CD14-positive monocyte (primary cell): ENCODE data around the gene FSCN2. TPM values are rescaled to one million over a fixed set of nuclear protein-coding genes. Genes with fewer than 3 reads are reported as not detected.

Experiments
- DNase-seq, 3 donors: peaks; one replicate each; pipeline ENCODE4 v3.0.0-alpha.2; 2011 to 2022
- H2AFZ ChIP-seq: 2 replicates; pipeline ENCODE4 v1.6.0; 2012; ENCODE audit warnings: mild to moderate bottlenecking, low read depth, low read length, inconsistent platforms; ENCODE audit not compliant: insufficient read depth, poor library complexity, severe bottlenecking
- H3K27ac ChIP-seq, 2 donors: 1 replicate in 1 of 2; 2 replicates in 1 of 2; pipeline ENCODE4 v1.5.1; 2012 to 2013; ENCODE audit warnings: low read length in 2 of 2, control low read depth in 1 of 2, inconsistent platforms in 1 of 2, low read depth in 1 of 2, mild to moderate bottlenecking in 1 of 2
- H3K27me3 ChIP-seq, 2 donors: one replicate each; pipeline versions ENCODE4 v1.6.0 to v1.6.1; 2011 to 2013; ENCODE audit warnings: low read length in 2 of 2; ENCODE audit not compliant: control insufficient read depth in 2 of 2, insufficient read depth in 2 of 2
- H3K36me3 ChIP-seq, 2 donors: replicated peaks in 1 of 2; 1 replicate in 1 of 2; 2 replicates in 1 of 2; pipeline versions ENCODE4 v1.5.1 to v1.6.1; 2012 to 2013; ENCODE audit warnings: low read length in 2 of 2, control low read depth in 1 of 2, inconsistent platforms in 1 of 2, mild to moderate bottlenecking in 1 of 2; ENCODE audit not compliant: insufficient read depth in 2 of 2, control insufficient read depth in 1 of 2
- H3K4me1 ChIP-seq, 2 donors: 1 replicate in 1 of 2; 2 replicates in 1 of 2; pipeline versions ENCODE4 v1.5.1 to v1.6.1; 2012 to 2013; ENCODE audit warnings: low read length in 2 of 2, control low read depth in 1 of 2, inconsistent platforms in 1 of 2, mild to moderate bottlenecking in 1 of 2, moderate library complexity in 1 of 2; ENCODE audit not compliant: insufficient read depth in 2 of 2, control insufficient read depth in 1 of 2
- H3K4me2 ChIP-seq: replicated peaks from 2 replicates; pipeline ENCODE3; 2012; ENCODE audit warnings: low read length, moderate library complexity, mild to moderate bottlenecking; ENCODE audit not compliant: poor library complexity, severe bottlenecking; ENCODE audit errors: extremely low read depth
- H3K4me3 ChIP-seq, 3 experiments: fragments of 200-600 bp in 1 of 3; sonication (generic) in 1 of 3; replicated peaks in 1 of 3; 1 replicate in 2 of 3; 2 replicates in 1 of 3; pipeline ENCODE4 v1.5.1; 2011 to 2013; ENCODE audit warnings: low read length in 3 of 3, mild to moderate bottlenecking in 3 of 3, control low read depth in 2 of 3, low read depth in 2 of 3, inconsistent platforms in 1 of 3, moderate library complexity in 1 of 3
- H3K79me2 ChIP-seq: 2 replicates; pipeline ENCODE4 v1.6.0; 2012; ENCODE audit warnings: mild to moderate bottlenecking, control low read depth, inconsistent platforms, low read length, moderate library complexity; ENCODE audit not compliant: insufficient read depth
- H3K9ac ChIP-seq: 2 replicates; pipeline ENCODE4 v1.6.0; 2017; ENCODE audit warnings: low read length, mild to moderate bottlenecking; ENCODE audit not compliant: insufficient read depth, poor library complexity, severe bottlenecking
- H3K9me3 ChIP-seq, 2 donors: replicated peaks in 1 of 2; 1 replicate in 1 of 2; 2 replicates in 1 of 2; pipeline versions ENCODE4 v1.5.1 to v1.6.1; 2012 to 2013; ENCODE audit warnings: low read length in 2 of 2, control low read depth in 1 of 2; ENCODE audit not compliant: control insufficient read depth in 1 of 2, insufficient read depth in 1 of 2
- H4K20me1 ChIP-seq: 2 replicates; pipeline ENCODE4 v1.6.0; 2012; ENCODE audit warnings: mild to moderate bottlenecking, low read length, control low read depth, moderate library complexity; ENCODE audit not compliant: insufficient read depth
- H3K27ac Mint-ChIP-seq, 7 donors: one replicate each; pipeline ENCODE4 v1.8.0; 2020; ENCODE audit warnings: mild to moderate bottlenecking in 7 of 7, mixed read lengths in 7 of 7, moderate library complexity in 6 of 7, inconsistent platforms in 2 of 7
- H3K27me3 Mint-ChIP-seq, 3 donors: one replicate each; pipeline ENCODE4 v1.8.0; 2021 to 2022; ENCODE audit warnings: low read depth in 3 of 3, mild to moderate bottlenecking in 3 of 3, mixed read lengths in 3 of 3, moderate library complexity in 3 of 3, inconsistent platforms in 1 of 3
- H3K36me3 Mint-ChIP-seq, 2 donors: one replicate each; pipeline ENCODE4 v1.8.0; 2020; ENCODE audit warnings: mixed read lengths in 2 of 2, inconsistent platforms in 1 of 2, mild to moderate bottlenecking in 1 of 2
- H3K4me1 Mint-ChIP-seq: one replicate; pipeline ENCODE4 v1.8.0; 2020; ENCODE audit warnings: mild to moderate bottlenecking, mixed read lengths
- H3K4me3 Mint-ChIP-seq, 2 donors: one replicate each; pipeline ENCODE4 v1.8.0; 2020; ENCODE audit warnings: mild to moderate bottlenecking in 2 of 2, mixed read lengths in 2 of 2, moderate library complexity in 1 of 2
- H3K9me3 Mint-ChIP-seq, 7 donors: one replicate each; pipeline ENCODE4 v1.8.0; 2020 to 2022; ENCODE audit warnings: mixed read lengths in 7 of 7, mild to moderate bottlenecking in 6 of 7, moderate library complexity in 6 of 7, inconsistent platforms in 2 of 7
- CTCF ChIP-seq: fragments of 200-600 bp; IDR thresholded peaks from one replicate; pipeline ENCODE4 v1.8.0; 2022; ENCODE audit warnings: antibody characterized with exemption, mild to moderate bottlenecking
- WGBS: methylation state at CpG from one replicate; pipeline ENCODE4 v1.1.5; 2013; ENCODE audit warnings: missing lambda C conversion rate; ENCODE audit not compliant: insufficient coverage; 5-methylcytosine and 5-hydroxymethylcytosine counted together
- intact Hi-C, 2 donors: fragments of 100-400 bp; cut with micrococcal nuclease; formaldehyde crosslinking; loops; one replicate each; pipeline versions ENCODE4 v1.15.0 to v1.15.1; 2023
- polyA plus RNA-seq, 3 donors: library from polyadenylated mRNA; depleted of rRNA in 1 of 3; unstranded in 2 of 3; stranded (reverse) in 1 of 3; fragments of 300-500 nt in 2 of 3; fragments of >200 nt in 1 of 3; fragmentation: Illumina TruSeq in 2 of 3; gene quantifications; 1 replicate in 2 of 3; 2 replicates in 1 of 3; pipeline ENCODE4 v1.2.3, GENCODE V29; 2012 to 2021

The FSCN2 gene
- polyA plus RNA-seq, 3 donors: 0.07 TPM; not detected in 2

GRCh38 chr17:81502471-81503017 lies 25.6 kb upstream of the FSCN2 start:
- H3K4me3 Mint-ChIP-seq: no peak overlapping the region
- WGBS: 84% methylated on average over 10 of the region's 12 CpGs

GRCh38 chr17:81503619-81504018 lies 24.6 kb upstream of the FSCN2 start:
- H3K4me3 ChIP-seq: no peak overlapping the region
- no peak overlapping the region for H3K27ac ChIP-seq
- peaks cover under 1 to 4% of the 10 kb centered on the region in 2 donors for H3K4me1 ChIP-seq
- Mint-ChIP-seq H3K27me3 (peaks cover 10 to 38% (median 21%) of the 10 kb centered on the region in 3 donors), H3K4me3 (peak overlapping the region in 1 of 2 donors; percentile 50), H3K36me3 (peaks cover 0 to 5% of the 10 kb centered on the region in 2 donors), H3K9me3 (peaks cover 0 to 4% (median 0%) of the 10 kb centered on the region in 7 donors), H3K4me1 (peaks cover 10% of the 10 kb centered on the region), H3K27ac (no peak overlapping the region)
- H3K27me3 ChIP-seq: no peaks in the 10 kb centered on the region
- H3K9ac ChIP-seq: no peak overlapping the region
- intact Hi-C loops: no loop called here
- no peak overlapping the region for H2AFZ ChIP-seq
- TF ChIP-seq CTCF: no peak
- peaks cover 1% of the 10 kb centered on the region for H3K79me2 ChIP-seq
- no peaks in the 10 kb centered on the region for H3K9me3 ChIP-seq
- no peak overlapping the region for H3K4me2 ChIP-seq
- H4K20me1 ChIP-seq: peaks cover 13% of the 10 kb centered on the region
- peaks cover 0 to 2% of the 10 kb centered on the region in 2 donors for H3K36me3 ChIP-seq
- DNase-seq: no peak

More at GRCh38 chr17:81502471-81503017, 25.6 kb upstream of the FSCN2 start:
- TF ChIP-seq CTCF: no peak
- Mint-ChIP-seq H3K4me1 (peaks cover 3% of the 10 kb centered on the region), H3K27me3 (peaks cover 14 to 47% (median 25%) of the 10 kb centered on the region in 3 donors), H3K9me3 (peaks cover 0 to 2% (median 0%) of the 10 kb centered on the region in 7 donors), H3K36me3 (no peaks in the 10 kb centered on the region), H3K27ac (no peak overlapping the region)
- intact Hi-C loops: no loop called here
- no peak overlapping the region for H2AFZ ChIP-seq
- no peaks in the 10 kb centered on the region for H3K27me3 ChIP-seq
- H4K20me1 ChIP-seq: peaks cover 2% of the 10 kb centered on the region
- H3K4me3 ChIP-seq: no peak overlapping the region
- no peak overlapping the region for H3K27ac ChIP-seq
- no peaks in the 10 kb centered on the region for H3K79me2 ChIP-seq
- no peak overlapping the region for H3K4me2 ChIP-seq
- H3K36me3 ChIP-seq: no peaks in the 10 kb centered on the region
- no peaks in the 10 kb centered on the region for H3K9me3 ChIP-seq
- no peaks in the 10 kb centered on the region for H3K4me1 ChIP-seq
- DNase-seq: no peak
- no peak overlapping the region for H3K9ac ChIP-seq
